SKM-1 treated with dmso at 0.1 percent for 144 hours (cell line): Measurements from ENCODE around the gene TPSB2.

Source experiments
- DNase-seq: peaks from one replicate; lab custom pipeline; 2025; ENCODE audit not compliant: unreplicated experiment; lab: John Stamatoyannopoulos, UW

Gene TPSB2

GRCh38 chr16:1221628-1222552, 8.1 kb downstream of the TPSB2 start:
- DNase-seq: no peak

GRCh38 chr16:1220841-1221627, 8.9 kb downstream of the TPSB2 start:
- DNase-seq: no peak

GRCh38 chr16:1220098-1220728, 9.8 kb downstream of the TPSB2 start:
- no peak for DNase-seq

GRCh38 chr16:1218930-1219611, 10.9 kb downstream of the TPSB2 start:
- DNase-seq: no peak

GRCh38 chr16:1218061-1218929, 11.7 kb downstream of the TPSB2 start:
- no peak for DNase-seq

GRCh38 chr16:1217526-1217925, 12.5 kb downstream of the TPSB2 start:
- no peak for DNase-seq

- DNase-seq: no peak
These were observed 13.1 kb downstream of the TPSB2 start for GRCh38 chr16:1216681-1217400.

GRCh38 chr16:1216296-1216619, 13.7 kb downstream of the TPSB2 start:
- no peak for DNase-seq

GRCh38 chr16:1215574-1216295, 14.2 kb downstream of the TPSB2 start:
- no peak for DNase-seq

GRCh38 chr16:1214719-1215118, 15.3 kb downstream of the TPSB2 start:
- no peak for DNase-seq

- no peak for DNase-seq
These were observed 16.1 kb downstream of the TPSB2 start for GRCh38 chr16:1213796-1214372.

GRCh38 chr16:1213231-1213630, 16.8 kb downstream of the TPSB2 start:
- no peak for DNase-seq

- no peak for DNase-seq
These were observed 17.3 kb downstream of the TPSB2 start for GRCh38 chr16:1212616-1213194.

GRCh38 chr16:1211451-1212268, 18.3 kb downstream of the TPSB2 start:
- DNase-seq: no peak

GRCh38 chr16:1210461-1210860, 19.5 kb downstream of the TPSB2 start:
- no peak for DNase-seq

- no peak for DNase-seq
These were observed 20.9 kb downstream of the TPSB2 start for GRCh38 chr16:1209081-1209480.

GRCh38 chr16:1208239-1208830, 21.6 kb downstream of the TPSB2 start:
- no peak for DNase-seq
